ENCODE measurements around the gene TNPO2.

Gene TNPO2

GRCh38 chr19:12675399-12675798 lies 48.3 kb downstream of the TNPO2 start:
- DNase-seq, result no peak

- DNase-seq, result no peak
These were observed 51.0 kb downstream of the TNPO2 start for GRCh38 chr19:12672744-12673143.

- no peak for DNase-seq
These were observed 53.4 kb downstream of the TNPO2 start for GRCh38 chr19:12670159-12670928.

- DNase-seq, result peak; percentile 47
These were observed 54.2 kb downstream of the TNPO2 start for GRCh38 chr19:12669270-12670158.

- DNase-seq, result no peak
These were observed 54.8 kb downstream of the TNPO2 start for GRCh38 chr19:12668932-12669269.

GRCh38 chr19:12668346-12668745 lies 55.4 kb downstream of the TNPO2 start:
- DNase-seq, result no peak

- no peak for DNase-seq
These were observed 55.9 kb downstream of the TNPO2 start for GRCh38 chr19:12667731-12668302.

- DNase-seq, result peak; percentile 43
These were observed 57.3 kb downstream of the TNPO2 start, which contains the start of the genes MAN2B1 and WDR83 for GRCh38 chr19:12666265-12667048. TSS of gene MAN2B1 (minus strand) at chr19:12666742. CDS start at chr19:12666701, 41 bp downstream. TSS of gene WDR83 (plus strand) at chr19:12666807. CDS start at chr19:12669791, 2,984 bp downstream.

- DNase-seq, result no peak
These were observed 58.0 kb downstream of the TNPO2 start for GRCh38 chr19:12665671-12666264.

GRCh38 chr19:12665281-12665573 lies 58.5 kb downstream of the TNPO2 start:
- DNase-seq, result no peak

GRCh38 chr19:12664406-12665280 lies 59.1 kb downstream of the TNPO2 start:
- no peak for DNase-seq

GRCh38 chr19:12660980-12661379 lies 62.8 kb downstream of the TNPO2 start:
- no peak for DNase-seq

- DNase-seq, result no peak
These were observed 65.8 kb downstream of the TNPO2 start for GRCh38 chr19:12657966-12658365.

GRCh38 chr19:12656899-12657571 lies 66.7 kb downstream of the TNPO2 start:
- no peak for DNase-seq

- no peak for DNase-seq
These were observed 68.2 kb downstream of the TNPO2 start for GRCh38 chr19:12655546-12655945.

- DNase-seq, result no peak
These were observed 71.5 kb downstream of the TNPO2 start for GRCh38 chr19:12652219-12652618.

GRCh38 chr19:12649941-12650340 lies 73.8 kb downstream of the TNPO2 start:
- no peak for DNase-seq
